Activated T-helper 1 cell treated with anti-CD3 and anti-CD28 coated beads, Interleukin-12 subunit alpha, Interleukin-12 subunit beta, Interleukin-2, Interleukin-4 antibody, amounts not matched to agents 30 ng/mL and 10 ng/mL and 1 ng/mL, durations not matched to agents 14 hours and 24 hours and 36 hours (primary cell): Measurements from ENCODE around the gene DBNDD1. TPM values are rescaled to one million over a fixed set of nuclear protein-coding genes. Genes with fewer than 3 reads are reported as not detected.

Experiments
- DNase-seq: peaks from one replicate; pipeline ENCODE4 v3.0.0; 2021; ENCODE audit warnings: low spot score
- H3K27ac Mint-ChIP-seq: one replicate; pipeline ENCODE4 v1.8.0; 2021; ENCODE audit warnings: mild to moderate bottlenecking, mixed read lengths
- H3K27me3 Mint-ChIP-seq: one replicate; pipeline ENCODE4 v1.8.0; 2022; ENCODE audit warnings: mild to moderate bottlenecking, moderate library complexity, mixed read lengths; ENCODE audit not compliant: insufficient read depth
- H3K36me3 Mint-ChIP-seq: one replicate; pipeline ENCODE4 v1.8.0; 2021; ENCODE audit warnings: low read depth, mixed read lengths
- H3K4me1 Mint-ChIP-seq: one replicate; pipeline ENCODE4 v1.8.0; 2021; ENCODE audit warnings: low read depth, mixed read lengths
- H3K4me3 Mint-ChIP-seq: one replicate; pipeline ENCODE4 v1.8.0; 2021; ENCODE audit warnings: mild to moderate bottlenecking, moderate library complexity, mixed read lengths
- H3K9me3 Mint-ChIP-seq: one replicate; pipeline ENCODE4 v1.8.0; 2021; ENCODE audit warnings: mixed read lengths
- intact Hi-C: fragments of 100-400 bp; cut with micrococcal nuclease; formaldehyde crosslinking; loops from one replicate; pipeline ENCODE4 v1.15.1; 2024
- total RNA-seq: library from RNA; stranded (reverse); gene quantifications from 2 replicates; pipeline ENCODE4 v1.2.3, GENCODE V29; 2022

Gene DBNDD1
- total RNA-seq, 1 donor from 2014 or later, result 0.18 TPM

- H3K27ac Mint-ChIP-seq, result no peak overlapping the region
- intact Hi-C loops, result no loop called here
Observed at GRCh38 chr16:89956505-89957215, 62.6 kb downstream of the DBNDD1 start.

GRCh38 chr16:89955001-89955685 is 64.1 kb downstream of the DBNDD1 start:
- Mint-ChIP-seq H3K27me3 (peaks cover 3% of the 10 kb centered on the region), H3K4me3 (no peak overlapping the region), H3K4me1 (no peaks in the 10 kb centered on the region), H3K36me3 (peaks cover 11% of the 10 kb centered on the region), H3K27ac (no peak overlapping the region), H3K9me3 (no peaks in the 10 kb centered on the region)
- intact Hi-C loops, result no loop called here
- no peak for DNase-seq

More at GRCh38 chr16:89956505-89957215, 62.6 kb downstream of the DBNDD1 start:
- Mint-ChIP-seq H3K9me3 (no peaks in the 10 kb centered on the region), H3K36me3 (peaks cover 11% of the 10 kb centered on the region), H3K27me3 (no peaks in the 10 kb centered on the region), H3K4me3 (no peak overlapping the region), H3K4me1 (no peaks in the 10 kb centered on the region)
- no peak for DNase-seq

Other genes with a start within 250 kb of the DBNDD1 start
- 210 and 221 TPM in 2 replicates for gene FANCA, start 202.8 kb downstream of the DBNDD1 start, total RNA-seq
- gene SPIRE2, start 191.0 kb downstream of the DBNDD1 start, total RNA-seq, result 1.5 and 2.7 TPM in 2 replicates
- gene TCF25, start 145.9 kb downstream of the DBNDD1 start, total RNA-seq, result 189 and 201 TPM in 2 replicates
- gene MC1R, start 100.6 kb downstream of the DBNDD1 start, total RNA-seq, result 5.5 and 5.6 TPM in 2 replicates
- gene TUBB3, start 96.1 kb downstream of the DBNDD1 start, total RNA-seq, result 2.0 and 2.6 TPM in 2 replicates
- 42.5 and 43.9 TPM in 2 replicates for gene DEF8, start 70.7 kb downstream of the DBNDD1 start, total RNA-seq
- not detected in 2 replicates for gene PRDM7, start 57.9 kb upstream of the DBNDD1 start, total RNA-seq